BLaER1 (cell line): ENCODE measurements around the gene CYP2B6.

Experiments
- H3K27ac ChIP-seq: shearing (Covaris generic); formaldehyde crosslinking; 2 replicates; pipeline ENCODE4 v1.8.1; 2022
- H3K27me3 ChIP-seq: shearing (Covaris generic); formaldehyde crosslinking; 2 replicates; pipeline ENCODE4 v1.8.1; 2022
- H3K36me3 ChIP-seq: shearing (Covaris generic); formaldehyde crosslinking; 2 replicates; pipeline ENCODE4 v1.8.1; 2022
- H3K4me1 ChIP-seq: shearing (Covaris generic); formaldehyde crosslinking; 2 replicates; pipeline ENCODE4 v1.8.1; 2022
- H3K4me2 ChIP-seq: shearing (Covaris generic); formaldehyde crosslinking; 2 replicates; pipeline ENCODE4 v1.8.1; 2022
- H3K4me3 ChIP-seq: shearing (Covaris generic); formaldehyde crosslinking; 2 replicates; pipeline ENCODE4 v1.8.1; 2022
- H3K9ac ChIP-seq: shearing (Covaris generic); formaldehyde crosslinking; 2 replicates; pipeline ENCODE4 v1.8.1; 2022
- H3K9me3 ChIP-seq: shearing (Covaris generic); formaldehyde crosslinking; 2 replicates; pipeline ENCODE4 v1.8.1; 2022
- H4K20me1 ChIP-seq: shearing (Covaris generic); formaldehyde crosslinking; 2 replicates; pipeline ENCODE4 v1.8.1; 2022
- Cebpa-rat ChIP-seq: shearing (Covaris generic); IDR thresholded peaks from 2 replicates; pipeline ENCODE4 v1.8.1; 2022

CYP2B6 gene

GRCh38 chr19:41014643-41015042, 23.6 kb downstream of the CYP2B6 start:
- no peak overlapping the region for H3K27ac ChIP-seq
- H3K4me1 ChIP-seq: 0 out of 2 replicates have a peak, but pooled peaks cover 4% of the 10 kb centered on the region
- no peak overlapping the region for H3K9ac ChIP-seq
- no peaks in the 10 kb centered on the region for H3K36me3 ChIP-seq
- no peak overlapping the region for H3K4me2 ChIP-seq
- H3K4me3 ChIP-seq: no peak overlapping the region
- no peaks in the 10 kb centered on the region for H4K20me1 ChIP-seq
- H3K27me3 ChIP-seq: no peaks in the 10 kb centered on the region
- no peak for TF ChIP-seq Cebpa-rat
- no peaks in the 10 kb centered on the region for H3K9me3 ChIP-seq

- no peak for TF ChIP-seq Cebpa-rat
- Histone ChIP-seq H3K9me3 (no peaks in the 10 kb centered on the region), H3K4me1 (0 out of 2 replicates have a peak, but pooled peaks cover 4% of the 10 kb centered on the region), H3K9ac (no peak overlapping the region), H3K4me3 (no peak overlapping the region), H4K20me1 (no peaks in the 10 kb centered on the region), H3K27ac (no peak overlapping the region), H3K36me3 (no peaks in the 10 kb centered on the region), H3K27me3 (no peaks in the 10 kb centered on the region), H3K4me2 (no peak overlapping the region)
These were observed 25.5 kb downstream of the CYP2B6 start for GRCh38 chr19:41016488-41017071.

GRCh38 chr19:41018736-41019290, 27.7 kb downstream of the CYP2B6 start:
- no peak overlapping the region for H3K9ac ChIP-seq
- H3K4me3 ChIP-seq: no peak overlapping the region
- H3K4me1 ChIP-seq: 0 out of 2 replicates have a peak, but pooled peaks cover 4% of the 10 kb centered on the region
- no peaks in the 10 kb centered on the region for H4K20me1 ChIP-seq
- H3K36me3 ChIP-seq: no peaks in the 10 kb centered on the region
- no peaks in the 10 kb centered on the region for H3K27me3 ChIP-seq
- H3K9me3 ChIP-seq: no peaks in the 10 kb centered on the region
- no peak overlapping the region for H3K4me2 ChIP-seq
- no peak for TF ChIP-seq Cebpa-rat
- no peak overlapping the region for H3K27ac ChIP-seq

- H3K4me3 ChIP-seq: no peak overlapping the region
- no peaks in the 10 kb centered on the region for H4K20me1 ChIP-seq
- 0 out of 2 replicates have a peak, but pooled peaks cover 4% of the 10 kb centered on the region for H3K4me1 ChIP-seq
- H3K27ac ChIP-seq: no peak overlapping the region
- H3K4me2 ChIP-seq: no peak overlapping the region
- no peaks in the 10 kb centered on the region for H3K27me3 ChIP-seq
- H3K9me3 ChIP-seq: no peaks in the 10 kb centered on the region
- H3K36me3 ChIP-seq: no peaks in the 10 kb centered on the region
- H3K9ac ChIP-seq: no peak overlapping the region
- TF ChIP-seq Cebpa-rat: no peak
These were observed 28.3 kb downstream of the CYP2B6 start for GRCh38 chr19:41019346-41019745.

GRCh38 chr19:41023193-41023592, 32.1 kb downstream of the CYP2B6 start:
- TF ChIP-seq Cebpa-rat: no peak

GRCh38 chr19:41025411-41025810, 34.3 kb downstream of the CYP2B6 start:
- H3K36me3 ChIP-seq: no peaks in the 10 kb centered on the region
- no peak overlapping the region for H3K9ac ChIP-seq
- no peak overlapping the region for H3K27ac ChIP-seq
- no peaks in the 10 kb centered on the region for H3K27me3 ChIP-seq
- no peak overlapping the region for H3K4me3 ChIP-seq
- no peaks in the 10 kb centered on the region for H4K20me1 ChIP-seq
- no peak overlapping the region for H3K4me2 ChIP-seq
- no peaks in the 10 kb centered on the region for H3K4me1 ChIP-seq
- TF ChIP-seq Cebpa-rat: no peak
- no peaks in the 10 kb centered on the region for H3K9me3 ChIP-seq

More at GRCh38 chr19:41023193-41023592, 32.1 kb downstream of the CYP2B6 start:
- Histone ChIP-seq H3K36me3 (no peaks in the 10 kb centered on the region), H3K4me1 (no peaks in the 10 kb centered on the region), H3K4me2 (no peak overlapping the region), H3K9me3 (no peaks in the 10 kb centered on the region), H4K20me1 (no peaks in the 10 kb centered on the region), H3K27me3 (no peaks in the 10 kb centered on the region), H3K4me3 (no peak overlapping the region), H3K27ac (no peak overlapping the region), H3K9ac (no peak overlapping the region)

GRCh38 chr19:41025871-41026270, 34.8 kb downstream of the CYP2B6 start:
- TF ChIP-seq Cebpa-rat: no peak

GRCh38 chr19:41027273-41027967, 36.3 kb downstream of the CYP2B6 start:
- Histone ChIP-seq H3K27me3 (no peaks in the 10 kb centered on the region), H4K20me1 (no peaks in the 10 kb centered on the region), H3K9ac (no peak overlapping the region), H3K4me1 (no peaks in the 10 kb centered on the region), H3K4me2 (no peak overlapping the region), H3K9me3 (no peaks in the 10 kb centered on the region), H3K4me3 (no peak overlapping the region), H3K27ac (no peak overlapping the region), H3K36me3 (no peaks in the 10 kb centered on the region)
- TF ChIP-seq Cebpa-rat: no peak

More at GRCh38 chr19:41025871-41026270, 34.8 kb downstream of the CYP2B6 start:
- H3K4me3 ChIP-seq: no peak overlapping the region
- H3K4me2 ChIP-seq: no peak overlapping the region
- H3K36me3 ChIP-seq: no peaks in the 10 kb centered on the region
- H3K9ac ChIP-seq: no peak overlapping the region
- no peaks in the 10 kb centered on the region for H3K9me3 ChIP-seq
- no peaks in the 10 kb centered on the region for H3K4me1 ChIP-seq
- H3K27me3 ChIP-seq: no peaks in the 10 kb centered on the region
- no peak overlapping the region for H3K27ac ChIP-seq
- H4K20me1 ChIP-seq: no peaks in the 10 kb centered on the region

- Histone ChIP-seq H3K27me3 (no peaks in the 10 kb centered on the region), H4K20me1 (no peaks in the 10 kb centered on the region), H3K36me3 (no peaks in the 10 kb centered on the region), H3K27ac (no peak overlapping the region), H3K9me3 (peaks cover 9% of the 10 kb centered on the region), H3K4me3 (no peak overlapping the region), H3K4me2 (no peak overlapping the region), H3K9ac (no peak overlapping the region), H3K4me1 (no peaks in the 10 kb centered on the region)
- TF ChIP-seq Cebpa-rat: no peak
These were observed 38.7 kb downstream of the CYP2B6 start for GRCh38 chr19:41029524-41030432.

- Histone ChIP-seq H3K4me2 (no peak overlapping the region), H4K20me1 (no peaks in the 10 kb centered on the region), H3K4me3 (no peak overlapping the region), H3K9me3 (peaks cover 9% of the 10 kb centered on the region), H3K9ac (no peak overlapping the region), H3K36me3 (no peaks in the 10 kb centered on the region), H3K27ac (no peak overlapping the region), H3K27me3 (no peaks in the 10 kb centered on the region), H3K4me1 (no peaks in the 10 kb centered on the region)
- no peak for TF ChIP-seq Cebpa-rat
These were observed 39.6 kb downstream of the CYP2B6 start for GRCh38 chr19:41030651-41031050.
